ENCODE measurements around the gene HLA-DQB1.

GRCh38 chr6:32689531-32690501, 23.4 kb upstream of the HLA-DQB1 start:
- no peak for TF ChIP-seq EP300 (IDR thresholded peaks at IDR 0.05; ENCODE audit: borderline replicate concordance)
- no peak for TF ChIP-seq YY1 (IDR thresholded peaks at IDR 0.05; ENCODE audit: low read depth)
- TF ChIP-seq, protein P1, sequence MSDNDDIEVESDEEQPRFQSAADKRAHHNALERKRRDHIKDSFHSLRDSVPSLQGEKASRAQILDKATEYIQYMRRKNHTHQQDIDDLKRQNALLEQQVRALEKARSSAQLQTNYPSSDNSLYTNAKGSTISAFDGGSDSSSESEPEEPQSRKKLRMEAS (IDR thresholded peaks at IDR 0.05), result no peak
- TF ChIP-seq RAD21 (IDR thresholded peaks at IDR 0.05; ENCODE audit: low read depth), result no peak
- no peak for TF ChIP-seq TAF1 (IDR thresholded peaks at IDR 0.05; ENCODE audit: low read depth)
- no peak for TF ChIP-seq CREB1 (IDR thresholded peaks at IDR 0.05; ENCODE audit: low read depth)
- TF ChIP-seq TEAD4 (IDR thresholded peaks at IDR 0.05), result no peak
